WTC11 (cell line): ENCODE measurements around the gene TMEM95. TPM values are rescaled to one million over a fixed set of nuclear protein-coding genes. Genes with fewer than 3 reads are reported as not detected.

Experiments used
- ETV6 ChIP-seq: sonication (generic); formaldehyde crosslinking; IDR thresholded peaks from 2 replicates; pipeline ENCODE4 v1.8.1; 2022; ENCODE audit warnings: mild to moderate bottlenecking, missing genetic modification reagents
- FOXJ3 ChIP-seq: sonication (generic); formaldehyde crosslinking; IDR thresholded peaks from 2 replicates; pipeline ENCODE4 v1.9.0; 2021; ENCODE audit warnings: missing genetic modification reagents, mild to moderate bottlenecking, borderline replicate concordance
- GABPB1 ChIP-seq: sonication (generic); formaldehyde crosslinking; IDR thresholded peaks from 2 replicates; pipeline ENCODE4 v1.8.1; 2023; ENCODE audit warnings: mild to moderate bottlenecking, missing genetic modification reagents
- IRF2 ChIP-seq: sonication (generic); formaldehyde crosslinking; IDR thresholded peaks from 2 replicates; pipeline ENCODE4 v1.8.0; 2022; ENCODE audit warnings: low read depth, missing genetic modification reagents, borderline replicate concordance
- KAT7 ChIP-seq: sonication (generic); formaldehyde crosslinking; IDR thresholded peaks from 2 replicates; pipeline ENCODE4 v1.8.1; 2023; ENCODE audit warnings: missing genetic modification reagents, mild to moderate bottlenecking, borderline replicate concordance
- NR2C2 ChIP-seq: sonication (generic); formaldehyde crosslinking; IDR thresholded peaks from 2 replicates; pipeline ENCODE4 v1.8.0; 2022; ENCODE audit warnings: mild to moderate bottlenecking, missing genetic modification reagents
- RELA ChIP-seq: sonication (generic); formaldehyde crosslinking; IDR thresholded peaks from 2 replicates; pipeline ENCODE4 v1.8.1; 2022; ENCODE audit warnings: missing genetic modification reagents, mild to moderate bottlenecking, borderline replicate concordance
- RORB ChIP-seq: fragments of 250-450 bp; sonication (Bioruptor Pico); IDR thresholded peaks from 2 replicates; pipeline ENCODE4 v1.9.0; 2021; ENCODE audit warnings: mild to moderate bottlenecking
- SMAD3 ChIP-seq: sonication (generic); formaldehyde crosslinking; IDR thresholded peaks from 2 replicates; pipeline ENCODE4 v1.8.0; 2022; ENCODE audit warnings: missing genetic modification reagents, mild to moderate bottlenecking, borderline replicate concordance
- TP53 ChIP-seq: sonication (generic); formaldehyde crosslinking; IDR thresholded peaks from 2 replicates; pipeline ENCODE4 v1.8.1; 2023; ENCODE audit warnings: mild to moderate bottlenecking, missing genetic modification reagents
- total RNA-seq: library from RNA; stranded (reverse); gene quantifications from 3 replicates; pipeline ENCODE4 v1.2.3, GENCODE V29; 2021
- TF ChIP-seq, protein P1 (sequence below): fragments of 250-450 bp; sonication (Bioruptor Pico); IDR thresholded peaks from 2 replicates; pipeline ENCODE4 v1.9.0; 2021; ENCODE audit warnings: moderate library complexity, mild to moderate bottlenecking, inconsistent platforms, borderline replicate concordance
- TF ChIP-seq, protein P2 (sequence below): sonication (generic); formaldehyde crosslinking; IDR thresholded peaks from 2 replicates; pipeline ENCODE4 v1.8.0; 2022; ENCODE audit warnings: mild to moderate bottlenecking, missing genetic modification reagents
- TF ChIP-seq, protein P3 (sequence below): fragments of 250-450 bp; sonication (Bioruptor Pico); IDR thresholded peaks from 2 replicates; pipeline ENCODE4 v1.8.0; 2021; ENCODE audit warnings: mild to moderate bottlenecking
- TF ChIP-seq, protein P4 (sequence below): sonication (generic); formaldehyde crosslinking; IDR thresholded peaks from 2 replicates; pipeline ENCODE4 v1.8.1; 2023; ENCODE audit warnings: mild to moderate bottlenecking, moderate library complexity, missing genetic modification reagents
- TF ChIP-seq, protein P5 (sequence below): sonication (generic); formaldehyde crosslinking; IDR thresholded peaks from 2 replicates; pipeline ENCODE4 v1.8.1; 2022; ENCODE audit warnings: low read depth, mild to moderate bottlenecking, moderate library complexity, missing genetic modification reagents, borderline replicate concordance
- TF ChIP-seq, protein P6 (sequence below): fragments of 250-450 bp; sonication (Bioruptor Pico); conservative IDR thresholded peaks from 2 replicates; pipeline ENCODE4 v1.9.0; 2021; ENCODE audit warnings: mild to moderate bottlenecking
- TF ChIP-seq, protein P7 (sequence below): sonication (generic); formaldehyde crosslinking; IDR thresholded peaks from 2 replicates; pipeline ENCODE4 v1.8.1; 2023; ENCODE audit warnings: mild to moderate bottlenecking, missing genetic modification reagents
- TF ChIP-seq, protein P8 (sequence below): sonication (generic); formaldehyde crosslinking; IDR thresholded peaks from 2 replicates; pipeline ENCODE4 v1.8.1; 2023; ENCODE audit warnings: mild to moderate bottlenecking, missing genetic modification reagents, moderate library complexity
- TF ChIP-seq, protein P9 (sequence below): sonication (generic); formaldehyde crosslinking; IDR thresholded peaks from 2 replicates; pipeline ENCODE4 v1.8.1; 2023; ENCODE audit warnings: mild to moderate bottlenecking, missing genetic modification reagents
- TF ChIP-seq, protein P10 (sequence below): fragments of 250-450 bp; sonication (Bioruptor Pico); IDR thresholded peaks from 2 replicates; pipeline ENCODE4 v2.1.2; 2022; ENCODE audit warnings: mild to moderate bottlenecking, moderate library complexity
- TF ChIP-seq, protein P11 (sequence below): fragments of 200-600 bp; IDR thresholded peaks from 2 replicates; pipeline ENCODE4 v1.8.0; 2022; ENCODE audit warnings: antibody characterized with exemption

The TMEM95 gene
- total RNA-seq, 1 experiment from 2014 or later: not detected

DNA sequence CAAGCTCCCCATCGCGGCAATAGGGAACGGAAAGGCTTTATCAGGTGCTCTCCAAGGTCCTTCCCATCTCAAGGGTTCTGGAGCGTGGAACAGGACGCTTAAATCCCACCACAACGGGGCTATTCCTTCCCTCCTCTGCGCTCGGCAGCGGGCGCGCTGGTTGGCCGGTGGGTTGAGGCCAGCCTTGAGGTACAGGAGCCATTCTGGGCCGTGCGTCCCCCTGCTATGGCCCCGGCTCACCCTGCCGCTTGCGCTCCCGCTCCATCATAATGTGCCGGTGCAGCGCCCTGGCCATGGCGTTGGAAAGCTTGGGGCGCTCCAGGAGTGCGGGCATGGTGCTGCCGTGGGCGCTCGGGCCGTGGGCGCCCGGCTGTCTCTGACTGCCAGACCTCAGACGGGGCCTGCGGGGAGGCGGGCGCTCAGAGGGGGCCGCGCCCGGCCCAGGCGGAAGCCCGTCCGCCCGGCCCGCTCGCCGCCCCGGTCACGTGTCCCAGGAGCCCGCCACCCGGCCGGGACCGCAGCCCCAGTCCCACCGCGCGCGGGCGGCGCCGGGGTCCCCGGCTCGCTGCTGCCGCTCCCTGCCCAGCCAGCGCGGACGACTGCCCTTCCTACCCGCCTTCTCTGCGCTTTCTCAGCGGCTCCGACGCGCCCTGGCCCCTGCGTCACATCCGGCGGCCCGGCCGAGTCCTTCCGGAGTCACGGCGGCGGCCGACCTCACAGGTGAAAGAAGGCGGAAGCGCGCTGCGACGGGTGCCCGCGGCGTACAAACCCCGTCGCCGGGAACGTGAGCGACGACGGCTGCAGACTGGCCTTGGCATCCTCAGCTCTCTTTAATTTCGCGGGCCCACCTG, 40.0 kb upstream of the TMEM95 start, which contains the start of gene GPS2 (continued):
- TF ChIP-seq RELA (no peak), TP53 (CRISPR knock-in tag) (0 out of 2 replicates have a peak, but pooled peaks have one; percentile 72), RORB (CRISPR knock-in tag) (no peak), NR2C2 (peak; percentile 99), SMAD3 (CRISPR knock-in tag) (peak; percentile 88), FOXJ3 (CRISPR knock-in tag) (no peak), ETV6 (CRISPR knock-in tag) (peak; percentile 48; the same call in 1 of the 2 replicates), KAT7 (CRISPR knock-in tag) (0 out of 2 replicates have a peak, but pooled peaks have one; percentile 62), IRF2 (CRISPR knock-in tag) (no peak), GABPB1 (CRISPR knock-in tag) (peak; percentile 84)
- TF ChIP-seq, protein P1, sequence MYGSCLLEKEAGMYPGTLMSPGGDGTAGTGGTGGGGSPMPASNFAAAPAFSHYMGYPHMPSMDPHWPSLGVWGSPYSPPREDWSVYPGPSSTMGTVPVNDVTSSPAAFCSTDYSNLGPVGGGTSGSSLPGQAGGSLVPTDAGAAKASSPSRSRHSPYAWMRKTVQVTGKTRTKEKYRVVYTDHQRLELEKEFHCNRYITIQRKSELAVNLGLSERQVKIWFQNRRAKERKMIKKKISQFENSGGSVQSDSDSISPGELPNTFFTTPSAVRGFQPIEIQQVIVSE: no peak
- TF ChIP-seq, protein P2, sequence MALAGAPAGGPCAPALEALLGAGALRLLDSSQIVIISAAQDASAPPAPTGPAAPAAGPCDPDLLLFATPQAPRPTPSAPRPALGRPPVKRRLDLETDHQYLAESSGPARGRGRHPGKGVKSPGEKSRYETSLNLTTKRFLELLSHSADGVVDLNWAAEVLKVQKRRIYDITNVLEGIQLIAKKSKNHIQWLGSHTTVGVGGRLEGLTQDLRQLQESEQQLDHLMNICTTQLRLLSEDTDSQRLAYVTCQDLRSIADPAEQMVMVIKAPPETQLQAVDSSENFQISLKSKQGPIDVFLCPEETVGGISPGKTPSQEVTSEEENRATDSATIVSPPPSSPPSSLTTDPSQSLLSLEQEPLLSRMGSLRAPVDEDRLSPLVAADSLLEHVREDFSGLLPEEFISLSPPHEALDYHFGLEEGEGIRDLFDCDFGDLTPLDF: no peak
- TF ChIP-seq, protein P3, sequence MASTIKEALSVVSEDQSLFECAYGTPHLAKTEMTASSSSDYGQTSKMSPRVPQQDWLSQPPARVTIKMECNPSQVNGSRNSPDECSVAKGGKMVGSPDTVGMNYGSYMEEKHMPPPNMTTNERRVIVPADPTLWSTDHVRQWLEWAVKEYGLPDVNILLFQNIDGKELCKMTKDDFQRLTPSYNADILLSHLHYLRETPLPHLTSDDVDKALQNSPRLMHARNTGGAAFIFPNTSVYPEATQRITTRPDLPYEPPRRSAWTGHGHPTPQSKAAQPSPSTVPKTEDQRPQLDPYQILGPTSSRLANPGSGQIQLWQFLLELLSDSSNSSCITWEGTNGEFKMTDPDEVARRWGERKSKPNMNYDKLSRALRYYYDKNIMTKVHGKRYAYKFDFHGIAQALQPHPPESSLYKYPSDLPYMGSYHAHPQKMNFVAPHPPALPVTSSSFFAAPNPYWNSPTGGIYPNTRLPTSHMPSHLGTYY (CRISPR knock-in tag): no peak
- TF ChIP-seq, protein P4, sequence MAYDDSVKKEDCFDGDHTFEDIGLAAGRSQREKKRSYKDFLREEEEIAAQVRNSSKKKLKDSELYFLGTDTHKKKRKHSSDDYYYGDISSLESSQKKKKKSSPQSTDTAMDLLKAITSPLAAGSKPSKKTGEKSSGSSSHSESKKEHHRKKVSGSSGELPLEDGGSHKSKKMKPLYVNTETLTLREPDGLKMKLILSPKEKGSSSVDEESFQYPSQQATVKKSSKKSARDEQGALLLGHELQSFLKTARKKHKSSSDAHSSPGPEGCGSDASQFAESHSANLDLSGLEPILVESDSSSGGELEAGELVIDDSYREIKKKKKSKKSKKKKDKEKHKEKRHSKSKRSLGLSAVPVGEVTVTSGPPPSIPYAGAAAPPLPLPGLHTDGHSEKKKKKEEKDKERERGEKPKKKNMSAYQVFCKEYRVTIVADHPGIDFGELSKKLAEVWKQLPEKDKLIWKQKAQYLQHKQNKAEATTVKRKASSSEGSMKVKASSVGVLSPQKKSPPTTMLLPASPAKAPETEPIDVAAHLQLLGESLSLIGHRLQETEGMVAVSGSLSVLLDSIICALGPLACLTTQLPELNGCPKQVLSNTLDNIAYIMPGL (CRISPR knock-in tag): peak; percentile 78; the same call in 1 of the 2 replicates
- TF ChIP-seq, protein P5, sequence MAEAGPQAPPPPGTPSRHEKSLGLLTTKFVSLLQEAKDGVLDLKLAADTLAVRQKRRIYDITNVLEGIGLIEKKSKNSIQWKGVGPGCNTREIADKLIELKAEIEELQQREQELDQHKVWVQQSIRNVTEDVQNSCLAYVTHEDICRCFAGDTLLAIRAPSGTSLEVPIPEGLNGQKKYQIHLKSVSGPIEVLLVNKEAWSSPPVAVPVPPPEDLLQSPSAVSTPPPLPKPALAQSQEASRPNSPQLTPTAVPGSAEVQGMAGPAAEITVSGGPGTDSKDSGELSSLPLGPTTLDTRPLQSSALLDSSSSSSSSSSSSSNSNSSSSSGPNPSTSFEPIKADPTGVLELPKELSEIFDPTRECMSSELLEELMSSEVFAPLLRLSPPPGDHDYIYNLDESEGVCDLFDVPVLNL: 0 out of 2 replicates have a peak, but pooled peaks have one; percentile 17
- TF ChIP-seq, protein P6, sequence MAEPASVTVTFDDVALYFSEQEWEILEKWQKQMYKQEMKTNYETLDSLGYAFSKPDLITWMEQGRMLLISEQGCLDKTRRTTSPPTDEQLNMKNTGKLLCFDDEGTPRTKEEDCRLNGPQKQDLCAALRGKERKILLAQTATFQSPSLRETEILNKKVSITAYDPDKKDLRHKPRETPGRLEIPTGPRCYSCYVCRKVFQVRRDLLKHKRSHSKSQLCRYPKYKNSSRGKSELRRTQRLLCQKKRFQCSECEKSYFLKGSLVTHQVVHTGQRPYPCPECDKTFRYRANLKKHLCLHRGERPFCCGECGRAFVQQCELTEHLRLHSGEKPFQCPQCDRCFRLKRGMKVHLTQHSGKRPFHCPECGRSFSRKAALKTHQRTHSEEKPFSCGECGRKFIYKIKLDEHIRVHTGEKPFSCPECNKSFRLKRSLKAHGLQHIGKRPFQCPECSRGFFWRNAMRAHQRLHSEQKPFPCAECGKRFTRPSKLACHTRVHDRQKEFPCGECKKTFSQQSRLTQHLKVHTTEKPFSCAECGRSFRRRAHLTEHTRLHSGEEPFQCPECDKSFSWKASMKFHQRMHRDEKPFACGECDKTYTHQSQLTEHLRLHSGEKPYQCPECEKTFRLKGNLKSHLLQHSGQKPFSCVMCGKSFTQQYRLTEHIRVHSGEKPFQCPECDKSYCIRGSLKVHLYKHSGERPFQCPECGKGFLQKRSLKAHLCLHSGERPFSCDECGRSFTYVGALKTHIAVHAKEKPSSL: no peak
- TF ChIP-seq, protein P7, sequence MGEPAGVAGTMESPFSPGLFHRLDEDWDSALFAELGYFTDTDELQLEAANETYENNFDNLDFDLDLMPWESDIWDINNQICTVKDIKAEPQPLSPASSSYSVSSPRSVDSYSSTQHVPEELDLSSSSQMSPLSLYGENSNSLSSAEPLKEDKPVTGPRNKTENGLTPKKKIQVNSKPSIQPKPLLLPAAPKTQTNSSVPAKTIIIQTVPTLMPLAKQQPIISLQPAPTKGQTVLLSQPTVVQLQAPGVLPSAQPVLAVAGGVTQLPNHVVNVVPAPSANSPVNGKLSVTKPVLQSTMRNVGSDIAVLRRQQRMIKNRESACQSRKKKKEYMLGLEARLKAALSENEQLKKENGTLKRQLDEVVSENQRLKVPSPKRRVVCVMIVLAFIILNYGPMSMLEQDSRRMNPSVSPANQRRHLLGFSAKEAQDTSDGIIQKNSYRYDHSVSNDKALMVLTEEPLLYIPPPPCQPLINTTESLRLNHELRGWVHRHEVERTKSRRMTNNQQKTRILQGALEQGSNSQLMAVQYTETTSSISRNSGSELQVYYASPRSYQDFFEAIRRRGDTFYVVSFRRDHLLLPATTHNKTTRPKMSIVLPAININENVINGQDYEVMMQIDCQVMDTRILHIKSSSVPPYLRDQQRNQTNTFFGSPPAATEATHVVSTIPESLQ (CRISPR knock-in tag): no peak
- TF ChIP-seq, protein P8, sequence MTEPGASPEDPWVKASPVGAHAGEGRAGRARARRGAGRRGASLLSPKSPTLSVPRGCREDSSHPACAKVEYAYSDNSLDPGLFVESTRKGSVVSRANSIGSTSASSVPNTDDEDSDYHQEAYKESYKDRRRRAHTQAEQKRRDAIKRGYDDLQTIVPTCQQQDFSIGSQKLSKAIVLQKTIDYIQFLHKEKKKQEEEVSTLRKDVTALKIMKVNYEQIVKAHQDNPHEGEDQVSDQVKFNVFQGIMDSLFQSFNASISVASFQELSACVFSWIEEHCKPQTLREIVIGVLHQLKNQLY: no peak
- TF ChIP-seq, protein P9, sequence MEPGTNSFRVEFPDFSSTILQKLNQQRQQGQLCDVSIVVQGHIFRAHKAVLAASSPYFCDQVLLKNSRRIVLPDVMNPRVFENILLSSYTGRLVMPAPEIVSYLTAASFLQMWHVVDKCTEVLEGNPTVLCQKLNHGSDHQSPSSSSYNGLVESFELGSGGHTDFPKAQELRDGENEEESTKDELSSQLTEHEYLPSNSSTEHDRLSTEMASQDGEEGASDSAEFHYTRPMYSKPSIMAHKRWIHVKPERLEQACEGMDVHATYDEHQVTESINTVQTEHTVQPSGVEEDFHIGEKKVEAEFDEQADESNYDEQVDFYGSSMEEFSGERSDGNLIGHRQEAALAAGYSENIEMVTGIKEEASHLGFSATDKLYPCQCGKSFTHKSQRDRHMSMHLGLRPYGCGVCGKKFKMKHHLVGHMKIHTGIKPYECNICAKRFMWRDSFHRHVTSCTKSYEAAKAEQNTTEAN (CRISPR knock-in tag): no peak
- TF ChIP-seq, protein P10, sequence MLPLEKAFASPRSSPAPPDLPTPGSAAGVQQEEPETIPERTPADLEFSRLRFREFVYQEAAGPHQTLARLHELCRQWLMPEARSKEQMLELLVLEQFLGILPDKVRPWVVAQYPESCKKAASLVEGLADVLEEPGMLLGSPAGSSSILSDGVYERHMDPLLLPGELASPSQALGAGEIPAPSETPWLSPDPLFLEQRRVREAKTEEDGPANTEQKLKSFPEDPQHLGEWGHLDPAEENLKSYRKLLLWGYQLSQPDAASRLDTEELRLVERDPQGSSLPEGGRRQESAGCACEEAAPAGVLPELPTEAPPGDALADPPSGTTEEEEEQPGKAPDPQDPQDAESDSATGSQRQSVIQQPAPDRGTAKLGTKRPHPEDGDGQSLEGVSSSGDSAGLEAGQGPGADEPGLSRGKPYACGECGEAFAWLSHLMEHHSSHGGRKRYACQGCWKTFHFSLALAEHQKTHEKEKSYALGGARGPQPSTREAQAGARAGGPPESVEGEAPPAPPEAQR (CRISPR knock-in tag): no peak
- TF ChIP-seq, protein P11, sequence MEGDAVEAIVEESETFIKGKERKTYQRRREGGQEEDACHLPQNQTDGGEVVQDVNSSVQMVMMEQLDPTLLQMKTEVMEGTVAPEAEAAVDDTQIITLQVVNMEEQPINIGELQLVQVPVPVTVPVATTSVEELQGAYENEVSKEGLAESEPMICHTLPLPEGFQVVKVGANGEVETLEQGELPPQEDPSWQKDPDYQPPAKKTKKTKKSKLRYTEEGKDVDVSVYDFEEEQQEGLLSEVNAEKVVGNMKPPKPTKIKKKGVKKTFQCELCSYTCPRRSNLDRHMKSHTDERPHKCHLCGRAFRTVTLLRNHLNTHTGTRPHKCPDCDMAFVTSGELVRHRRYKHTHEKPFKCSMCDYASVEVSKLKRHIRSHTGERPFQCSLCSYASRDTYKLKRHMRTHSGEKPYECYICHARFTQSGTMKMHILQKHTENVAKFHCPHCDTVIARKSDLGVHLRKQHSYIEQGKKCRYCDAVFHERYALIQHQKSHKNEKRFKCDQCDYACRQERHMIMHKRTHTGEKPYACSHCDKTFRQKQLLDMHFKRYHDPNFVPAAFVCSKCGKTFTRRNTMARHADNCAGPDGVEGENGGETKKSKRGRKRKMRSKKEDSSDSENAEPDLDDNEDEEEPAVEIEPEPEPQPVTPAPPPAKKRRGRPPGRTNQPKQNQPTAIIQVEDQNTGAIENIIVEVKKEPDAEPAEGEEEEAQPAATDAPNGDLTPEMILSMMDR: no peak
